A204.1 (cell line): ENCODE results near the gene NBPF6.
"Not testable (repeated sequence)": the region's sequence is repeated elsewhere in the genome, so short reads cannot be mapped to it uniquely, and the experiment has no call there.

Experiments
- FAIRE-seq: peaks from 2 replicates; lab custom pipeline; 2012; peaks lifted over from hg19 to GRCh38; lab: Jason Lieb, UNC

NBPF6 gene

GRCh38 chr1:108450043-108450442, at the start of gene NBPF6:
Gene NBPF6, plus strand, starts transcription at chr1:108450343. Its CDS starts 259 bp downstream, at chr1:108450602.
- FAIRE-seq, result not testable (repeated sequence)

GRCh38 chr1:108411098-108411833, 38.9 kb upstream of the NBPF6 start:
- FAIRE-seq, result not testable (repeated sequence)

- not testable (repeated sequence) for FAIRE-seq
Measured at GRCh38 chr1:108420129-108420528, 30.0 kb upstream of the NBPF6 start.

- FAIRE-seq, result not testable (repeated sequence)
Measured at GRCh38 chr1:108421061-108421916, 28.9 kb upstream of the NBPF6 start.

GRCh38 chr1:108426877-108427276, 23.3 kb upstream of the NBPF6 start:
- not testable (repeated sequence) for FAIRE-seq

GRCh38 chr1:108432002-108432401, 18.1 kb upstream of the NBPF6 start:
- not testable (repeated sequence) for FAIRE-seq

GRCh38 chr1:108433404-108433803, 16.7 kb upstream of the NBPF6 start:
- FAIRE-seq, result not testable (repeated sequence)

GRCh38 chr1:108438536-108438935, 11.6 kb upstream of the NBPF6 start:
- not testable (repeated sequence) for FAIRE-seq

- FAIRE-seq, result not testable (repeated sequence)
Measured at GRCh38 chr1:108454521-108454920, 4.4 kb downstream of the NBPF6 start.

- FAIRE-seq, result not testable (repeated sequence)
Measured at GRCh38 chr1:108458661-108459060, 8.5 kb downstream of the NBPF6 start.

GRCh38 chr1:108461758-108462157, 11.6 kb downstream of the NBPF6 start:
- FAIRE-seq, result not testable (repeated sequence)

GRCh38 chr1:108463962-108464361, 13.8 kb downstream of the NBPF6 start:
- not testable (repeated sequence) for FAIRE-seq

GRCh38 chr1:108466166-108466565, 16.0 kb downstream of the NBPF6 start:
- FAIRE-seq, result not testable (repeated sequence)

- FAIRE-seq, result not testable (repeated sequence)
Measured at GRCh38 chr1:108467155-108467554, 17.0 kb downstream of the NBPF6 start.

GRCh38 chr1:108470750-108471149, 20.6 kb downstream of the NBPF6 start:
- FAIRE-seq, result not testable (repeated sequence)

- not testable (repeated sequence) for FAIRE-seq
Measured at GRCh38 chr1:108474516-108474915, 24.4 kb downstream of the NBPF6 start.

- no peak for FAIRE-seq
Measured at GRCh38 chr1:108478429-108479015, 28.4 kb downstream of the NBPF6 start.

- no peak for FAIRE-seq
Measured at GRCh38 chr1:108482708-108483107, 32.6 kb downstream of the NBPF6 start.

GRCh38 chr1:108485990-108486389, 35.8 kb downstream of the NBPF6 start:
- FAIRE-seq, result not testable (repeated sequence)

GRCh38 chr1:108486707-108487106, 36.6 kb downstream of the NBPF6 start:
- FAIRE-seq, result not testable (repeated sequence)

GRCh38 chr1:108495008-108495407, 44.9 kb downstream of the NBPF6 start:
- FAIRE-seq, result not testable (repeated sequence)

- not testable (repeated sequence) for FAIRE-seq
Measured at GRCh38 chr1:108496856-108497255, 46.7 kb downstream of the NBPF6 start.

- FAIRE-seq, result no peak
Measured at GRCh38 chr1:108502138-108502537, 52.0 kb downstream of the NBPF6 start.
